GM19351 (cell line): Measurements from ENCODE around the gene VDR.

Source experiments
- ATAC-seq: cut with Tn5 transposase; IDR thresholded peaks from one replicate; pipeline ENCODE4 v1.9.1; 2021; ENCODE audit warnings: mild to moderate bottlenecking, moderate library complexity; ENCODE audit not compliant: unreplicated experiment

Gene VDR

GRCh38 chr12:47896022-47896421 is 8.8 kb downstream of the VDR start:
- ATAC-seq = no peak

DNA sequence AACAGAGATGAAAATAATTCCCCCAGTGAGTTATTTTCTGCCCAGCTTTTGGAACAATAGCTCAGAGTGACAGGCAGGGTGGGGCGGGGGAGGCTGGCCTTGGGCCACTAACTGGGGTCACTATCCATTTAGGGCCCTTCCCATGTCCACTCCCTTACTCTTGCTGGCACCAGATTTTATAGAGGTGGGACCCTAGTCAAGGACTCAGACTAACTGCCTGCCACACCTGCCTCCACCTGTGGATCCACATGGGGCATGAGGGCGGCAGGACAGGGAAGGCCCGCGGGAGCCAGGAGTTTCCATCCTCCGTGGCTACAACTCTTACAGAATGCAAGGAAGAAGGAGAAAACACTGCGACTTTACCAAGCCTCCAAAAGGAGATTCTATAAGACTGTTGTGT is 10.1 kb downstream of the VDR start:
- ATAC-seq = no peak

DNA sequence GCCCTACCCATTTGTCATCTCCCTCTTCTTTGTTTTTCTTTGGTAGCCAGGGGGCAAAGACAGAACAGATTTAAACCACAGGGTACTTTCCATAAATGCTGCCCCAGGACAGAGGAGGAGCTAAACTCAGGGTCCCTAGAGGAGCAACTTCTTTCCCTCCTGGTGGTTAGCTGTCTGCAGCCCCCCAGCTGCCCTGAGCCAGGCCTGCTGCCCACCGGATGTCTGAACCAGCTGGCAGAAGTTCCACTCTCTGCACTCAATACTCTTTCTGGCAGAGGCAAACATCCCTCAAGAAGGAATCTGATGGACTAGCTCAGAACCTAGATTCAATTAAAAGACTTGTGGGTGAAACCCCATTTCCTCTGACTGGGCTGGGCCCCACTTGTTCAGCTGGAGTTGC is 10.7 kb downstream of the VDR start:
- no peak for ATAC-seq

DNA sequence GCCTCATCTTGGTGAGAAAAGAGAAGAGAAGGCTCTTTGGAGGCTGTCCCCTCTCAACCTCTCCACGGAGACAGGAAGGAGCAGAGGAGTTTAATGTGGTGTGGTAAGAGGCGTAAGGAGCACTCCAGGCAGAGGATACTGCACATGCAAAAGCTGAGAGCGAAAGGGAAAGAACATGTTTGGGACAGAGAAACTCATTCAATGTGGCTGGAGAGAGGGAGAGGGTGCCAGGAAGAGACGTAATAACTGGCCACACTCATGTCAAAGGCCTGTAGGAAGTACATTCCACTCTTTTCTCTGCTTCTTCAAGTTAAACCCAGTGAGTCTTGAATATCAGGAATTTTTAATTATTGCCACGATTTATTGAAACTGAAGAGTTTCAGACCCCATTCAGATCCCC is 12.0 kb downstream of the VDR start:
- no peak for ATAC-seq

DNA sequence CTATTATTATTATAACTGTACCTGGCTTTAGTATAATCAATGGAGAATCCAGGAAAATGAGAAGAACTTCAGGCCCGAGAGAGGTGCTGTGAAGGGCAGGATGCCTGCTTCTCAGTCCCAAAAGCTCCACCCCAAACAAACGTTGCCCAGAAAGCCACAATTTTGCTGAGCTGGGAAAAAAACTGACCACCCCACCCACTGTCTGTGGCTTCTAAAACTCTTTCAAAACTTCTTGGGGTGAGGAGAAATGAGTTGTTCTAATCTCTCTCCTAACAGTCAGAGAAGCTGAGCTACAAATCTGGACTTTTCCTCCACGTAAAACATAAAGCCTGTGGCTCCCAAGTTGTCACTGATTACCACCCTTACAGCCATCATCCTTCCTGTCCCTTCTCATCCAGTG is 13.4 kb downstream of the VDR start:
- ATAC-seq = no peak

DNA sequence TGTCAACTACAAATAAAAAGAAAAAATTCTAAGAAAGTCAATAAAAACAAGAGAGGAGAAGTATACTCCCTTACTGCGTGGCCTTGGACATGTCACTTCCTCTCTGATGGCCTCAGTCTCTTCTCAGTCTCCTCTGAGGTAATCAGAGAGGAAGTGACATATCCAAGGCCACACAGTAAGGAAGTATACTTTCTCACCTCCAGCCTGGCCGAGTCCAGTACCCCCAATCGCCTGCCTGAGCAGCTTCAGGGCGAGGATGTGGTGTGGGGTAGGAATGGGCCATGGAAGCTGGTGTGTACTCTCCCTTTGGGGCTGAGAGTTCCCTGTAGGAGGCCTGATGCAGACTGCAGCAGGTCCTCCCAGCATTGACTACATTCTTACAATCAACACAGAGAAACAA is 15.8 kb downstream of the VDR start:
- peak; percentile 52 for ATAC-seq

- ATAC-seq = no peak
Measured at GRCh38 chr12:47888153-47888819, 16.5 kb downstream of the VDR start.

DNA sequence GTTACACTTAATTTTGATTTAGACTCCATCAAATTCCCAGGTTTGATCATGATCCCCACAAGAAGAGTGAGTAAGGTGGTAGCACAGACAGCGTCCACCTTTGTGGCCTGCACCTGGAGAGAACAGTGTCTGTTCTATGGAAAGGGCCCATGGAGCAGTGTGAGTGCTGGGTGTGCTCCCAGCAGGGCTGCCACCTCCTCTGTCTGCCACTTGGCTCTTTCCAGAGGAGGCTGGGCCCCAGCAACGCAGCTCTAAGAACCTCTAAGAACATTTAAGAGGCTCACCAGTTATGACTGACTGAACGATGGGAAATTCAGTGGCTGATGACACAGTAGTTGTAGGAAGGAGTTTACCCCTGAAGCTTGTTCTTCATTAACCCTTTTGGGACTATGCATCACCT is 17.3 kb downstream of the VDR start:
- no peak for ATAC-seq

- no peak for ATAC-seq
Measured at GRCh38 chr12:47886510-47887240, 18.1 kb downstream of the VDR start.

DNA sequence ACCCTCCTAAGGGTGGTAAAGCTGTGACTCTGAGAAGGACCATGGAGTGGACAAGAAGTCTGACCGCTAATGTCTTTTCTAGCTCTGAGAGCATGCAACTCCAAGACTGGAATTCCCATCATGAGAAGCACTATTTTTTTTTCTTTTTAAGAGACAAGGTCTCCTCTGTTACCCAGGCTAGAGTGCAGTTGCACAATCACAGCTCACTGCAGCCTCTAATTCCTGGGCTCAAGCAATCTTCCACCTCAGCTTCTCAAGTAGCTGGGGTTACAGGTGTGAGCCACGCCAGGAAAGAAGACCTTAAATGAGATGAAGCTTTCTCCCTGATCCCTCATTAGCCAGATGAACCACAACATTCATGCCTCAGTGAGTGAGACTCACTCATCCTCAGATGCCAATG is 19.2 kb downstream of the VDR start:
- ATAC-seq = no peak

- ATAC-seq = peak; percentile 53
Measured at GRCh38 chr12:47885012-47885501, 19.7 kb downstream of the VDR start.

DNA sequence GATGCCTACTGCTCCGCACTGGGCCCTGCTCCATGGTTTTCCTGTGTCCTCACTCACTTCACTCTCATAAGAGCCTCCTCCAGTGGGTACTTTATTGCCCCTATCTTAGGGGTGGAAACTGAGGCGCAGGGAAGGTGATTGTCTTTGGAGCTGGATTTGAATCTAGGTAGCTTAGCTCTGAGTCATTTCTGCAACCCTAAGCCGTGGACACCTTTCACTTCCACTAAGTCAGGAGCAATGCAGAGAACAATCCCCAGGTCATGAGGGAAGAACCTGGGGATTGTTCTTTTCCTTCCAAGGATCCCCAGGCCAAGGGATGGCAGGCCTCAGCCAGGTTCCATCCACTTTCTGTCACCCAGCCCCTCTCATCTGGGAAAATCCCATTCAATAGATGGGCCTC is 20.3 kb downstream of the VDR start:
- ATAC-seq = no peak

DNA sequence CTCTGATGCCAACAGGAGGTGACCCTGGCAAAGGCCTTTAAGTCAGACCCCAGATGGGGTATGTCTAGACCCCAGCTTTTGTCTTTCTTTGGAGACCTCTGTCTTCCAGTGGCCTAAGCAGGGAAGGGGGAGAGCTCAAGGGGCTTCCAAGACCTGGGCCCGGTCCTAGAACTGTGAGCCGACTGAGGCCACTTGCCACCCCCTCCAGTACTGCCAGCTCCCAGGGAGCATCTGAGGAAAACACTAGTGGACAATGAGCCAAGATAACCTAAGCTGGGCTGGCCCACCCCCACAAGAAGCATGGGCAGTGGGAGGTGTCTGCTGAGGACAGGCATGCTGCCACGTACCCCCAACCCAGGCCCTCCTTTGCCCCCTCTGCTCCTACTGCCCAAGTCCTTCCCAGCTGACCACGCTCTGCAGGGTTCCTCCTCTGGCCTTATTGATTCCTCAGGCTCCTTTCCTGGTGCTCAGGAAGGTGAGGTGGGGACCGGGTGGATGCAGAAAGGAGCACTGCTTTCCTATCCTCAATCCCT is 21.1 kb downstream of the VDR start:
- no peak for ATAC-seq

- ATAC-seq = peak; percentile 82
Measured at GRCh38 chr12:47882781-47883546, 21.8 kb downstream of the VDR start.

- ATAC-seq = no peak
Measured at GRCh38 chr12:47881826-47882427, 22.9 kb downstream of the VDR start.

- no peak for ATAC-seq
Measured at GRCh38 chr12:47881051-47881450, 23.7 kb downstream of the VDR start.

DNA sequence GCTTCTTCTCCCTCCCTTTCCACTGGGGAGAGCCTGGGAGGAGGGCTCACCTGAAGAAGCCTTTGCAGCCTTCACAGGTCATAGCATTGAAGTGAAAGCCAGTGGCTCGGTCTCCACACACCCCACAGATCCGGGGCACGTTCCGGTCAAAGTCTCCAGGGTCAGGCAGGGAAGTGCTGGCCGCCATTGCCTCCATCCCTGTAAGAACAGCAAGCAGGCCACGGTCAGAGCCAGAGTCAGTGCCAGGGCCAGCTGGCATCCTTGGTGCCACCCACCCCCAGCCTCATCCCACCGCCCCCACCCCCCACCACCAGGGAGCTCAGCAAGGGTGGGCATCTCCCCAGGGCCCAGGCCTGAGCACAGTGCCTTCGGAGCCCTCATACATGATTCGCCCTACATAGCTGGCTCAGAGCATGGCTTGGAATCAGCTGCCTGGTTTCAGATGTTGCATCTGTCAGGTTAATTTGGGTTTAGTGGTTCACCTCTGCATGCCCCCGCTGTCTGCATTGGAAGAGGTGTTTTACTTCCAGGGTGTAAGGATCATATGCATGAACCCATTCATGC is 25.8 kb downstream of the VDR start:
- no peak for ATAC-seq

GRCh38 chr12:47878293-47878917 is 26.4 kb downstream of the VDR start:
- no peak for ATAC-seq

DNA sequence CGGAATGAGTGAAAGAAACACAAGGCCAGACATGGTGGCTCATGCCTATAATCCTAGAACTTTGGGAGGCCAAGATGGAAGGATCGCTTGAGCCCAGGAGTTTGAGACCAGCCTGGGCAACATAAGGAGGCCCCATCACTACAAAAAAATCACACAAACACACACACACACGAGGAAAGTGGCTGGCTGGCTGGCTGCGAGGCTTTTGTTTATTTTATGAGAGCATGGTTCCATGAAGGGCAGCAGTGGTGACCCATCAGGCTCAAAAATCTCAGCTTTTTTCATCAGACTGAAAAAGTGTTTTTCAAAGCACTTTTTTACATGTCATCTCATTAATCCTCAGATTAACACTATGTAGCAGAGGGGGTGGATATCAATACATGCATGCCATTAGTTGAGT is 27.7 kb downstream of the VDR start:
- ATAC-seq = no peak

- ATAC-seq = no peak
Measured at GRCh38 chr12:47876440-47876960, 28.3 kb downstream of the VDR start.
